Nephron progenitor cell (in vitro differentiated cells): ENCODE data around the gene GNA14.

Experiments used
- DNase-seq: peaks from one replicate; pipeline ENCODE4 v3.0.0; 2021
- H3K27ac Mint-ChIP-seq: 2 replicates; pipeline ENCODE4 v1.8.0; 2021; ENCODE audit warnings: mild to moderate bottlenecking, moderate library complexity, mixed read lengths
- H3K27me3 Mint-ChIP-seq: 2 replicates; pipeline ENCODE4 v1.8.0; 2021; ENCODE audit warnings: mild to moderate bottlenecking, low read depth, mixed read lengths; ENCODE audit not compliant: poor library complexity
- H3K36me3 Mint-ChIP-seq: 2 replicates; pipeline ENCODE4 v1.8.0; 2021; ENCODE audit warnings: low read depth, mixed read lengths
- H3K4me1 Mint-ChIP-seq: 2 replicates; pipeline ENCODE4 v1.8.0; 2021; ENCODE audit warnings: mixed read lengths
- H3K4me3 Mint-ChIP-seq: 2 replicates; pipeline ENCODE4 v1.8.0; 2021; ENCODE audit warnings: mild to moderate bottlenecking, moderate library complexity, mixed read lengths
- H3K9me3 Mint-ChIP-seq: 2 replicates; pipeline ENCODE4 v1.8.0; 2021; ENCODE audit warnings: mild to moderate bottlenecking, moderate library complexity, mixed read lengths
- TF ChIP-seq, protein P1 (sequence below): fragments of 200-600 bp; sonication (generic); IDR thresholded peaks from 2 replicates; pipeline ENCODE4 v1.5.0; 2021; ENCODE audit warnings: antibody characterized with exemption

GNA14 gene

GRCh38 chr9:77582961-77583576 is 65.1 kb downstream of the GNA14 start:
- TF ChIP-seq, protein P1, sequence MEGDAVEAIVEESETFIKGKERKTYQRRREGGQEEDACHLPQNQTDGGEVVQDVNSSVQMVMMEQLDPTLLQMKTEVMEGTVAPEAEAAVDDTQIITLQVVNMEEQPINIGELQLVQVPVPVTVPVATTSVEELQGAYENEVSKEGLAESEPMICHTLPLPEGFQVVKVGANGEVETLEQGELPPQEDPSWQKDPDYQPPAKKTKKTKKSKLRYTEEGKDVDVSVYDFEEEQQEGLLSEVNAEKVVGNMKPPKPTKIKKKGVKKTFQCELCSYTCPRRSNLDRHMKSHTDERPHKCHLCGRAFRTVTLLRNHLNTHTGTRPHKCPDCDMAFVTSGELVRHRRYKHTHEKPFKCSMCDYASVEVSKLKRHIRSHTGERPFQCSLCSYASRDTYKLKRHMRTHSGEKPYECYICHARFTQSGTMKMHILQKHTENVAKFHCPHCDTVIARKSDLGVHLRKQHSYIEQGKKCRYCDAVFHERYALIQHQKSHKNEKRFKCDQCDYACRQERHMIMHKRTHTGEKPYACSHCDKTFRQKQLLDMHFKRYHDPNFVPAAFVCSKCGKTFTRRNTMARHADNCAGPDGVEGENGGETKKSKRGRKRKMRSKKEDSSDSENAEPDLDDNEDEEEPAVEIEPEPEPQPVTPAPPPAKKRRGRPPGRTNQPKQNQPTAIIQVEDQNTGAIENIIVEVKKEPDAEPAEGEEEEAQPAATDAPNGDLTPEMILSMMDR: no peak
- peaks cover under 1% of the 10 kb centered on the region for H3K4me1 Mint-ChIP-seq
- no peak for DNase-seq

GRCh38 chr9:77582525-77582924 is 65.6 kb downstream of the GNA14 start:
- Mint-ChIP-seq H3K27ac (no peak overlapping the region), H3K4me3 (no peak overlapping the region), H3K27me3 (peaks cover 9% of the 10 kb centered on the region), H3K36me3 (no peaks in the 10 kb centered on the region), H3K4me1 (no peaks in the 10 kb centered on the region), H3K9me3 (no peaks in the 10 kb centered on the region)
- DNase-seq: no peak
- TF ChIP-seq, protein P1: no peak

More at GRCh38 chr9:77582961-77583576, 65.1 kb downstream of the GNA14 start:
- Mint-ChIP-seq H3K27me3 (peaks cover 3% of the 10 kb centered on the region), H3K27ac (peak overlapping the region; percentile 64), H3K36me3 (no peaks in the 10 kb centered on the region), H3K9me3 (no peaks in the 10 kb centered on the region), H3K4me3 (no peak overlapping the region)

- Mint-ChIP-seq H3K27ac (no peak overlapping the region), H3K9me3 (no peaks in the 10 kb centered on the region), H3K36me3 (no peaks in the 10 kb centered on the region), H3K4me3 (no peak overlapping the region), H3K4me1 (no peaks in the 10 kb centered on the region), H3K27me3 (peaks cover 12% of the 10 kb centered on the region)
- TF ChIP-seq, protein P1: no peak
- DNase-seq: peak; percentile 66
Measured at GRCh38 chr9:77575785-77576184, 72.3 kb downstream of the GNA14 start.

- H3K27me3 Mint-ChIP-seq: peaks cover 7% of the 10 kb centered on the region
- no peak overlapping the region for H3K4me3 Mint-ChIP-seq
- no peak for DNase-seq
- H3K9me3 Mint-ChIP-seq: no peaks in the 10 kb centered on the region
- TF ChIP-seq, protein P1: no peak
- H3K36me3 Mint-ChIP-seq: no peaks in the 10 kb centered on the region
- H3K27ac Mint-ChIP-seq: no peak overlapping the region
- H3K4me1 Mint-ChIP-seq: no peaks in the 10 kb centered on the region
Measured at GRCh38 chr9:77569335-77569734, 78.8 kb downstream of the GNA14 start.

GRCh38 chr9:77563174-77563573 is 84.9 kb downstream of the GNA14 start:
- no peak overlapping the region for H3K27ac Mint-ChIP-seq
- H3K4me3 Mint-ChIP-seq: no peak overlapping the region
- DNase-seq: no peak
- H3K36me3 Mint-ChIP-seq: no peaks in the 10 kb centered on the region
- TF ChIP-seq, protein P1: no peak
- H3K4me1 Mint-ChIP-seq: no peaks in the 10 kb centered on the region
- H3K27me3 Mint-ChIP-seq: peaks cover 3% of the 10 kb centered on the region
- H3K9me3 Mint-ChIP-seq: no peaks in the 10 kb centered on the region
